NCI-H187 (cell line): ENCODE measurements around the gene GYPC.

Experiments used
- DNase-seq, 2 experiments: peaks; one replicate each; lab custom pipeline; 2025; lab: John Stamatoyannopoulos, UW

The GYPC gene

DNA sequence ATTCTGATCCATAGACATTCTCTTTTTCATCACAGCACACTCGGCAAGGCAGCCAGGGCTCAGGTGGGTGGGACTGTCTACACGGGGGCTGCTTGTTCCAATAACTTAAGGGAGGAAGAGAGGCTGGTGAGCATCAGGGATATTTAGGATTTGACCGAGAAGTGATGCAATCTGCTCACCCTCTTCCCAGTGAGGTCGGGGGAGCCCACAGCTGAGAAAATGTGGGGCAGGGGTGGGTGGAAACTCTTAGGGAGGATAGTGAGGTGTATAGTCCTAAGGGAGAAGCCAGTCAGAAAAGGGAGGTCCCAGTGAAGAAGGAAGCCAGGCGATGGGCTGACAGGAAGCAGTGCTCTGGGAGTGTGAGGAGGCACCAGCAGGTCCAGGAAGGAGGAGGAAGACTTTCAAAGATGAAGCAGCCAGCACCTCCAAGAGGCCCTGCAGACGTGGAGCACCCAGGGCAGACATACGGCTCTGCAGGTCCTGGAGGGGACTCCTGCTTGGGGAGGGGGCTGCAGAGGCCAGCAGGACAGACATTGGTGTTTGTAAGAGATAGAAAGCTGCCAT lies 76.8 kb downstream of the GYPC start:
- DNase-seq, result no peak

GRCh38 chr2:126733795-126734194 lies 77.8 kb downstream of the GYPC start:
- no peak for DNase-seq

GRCh38 chr2:126736133-126736874 lies 80.3 kb downstream of the GYPC start:
- no peak for DNase-seq

DNA sequence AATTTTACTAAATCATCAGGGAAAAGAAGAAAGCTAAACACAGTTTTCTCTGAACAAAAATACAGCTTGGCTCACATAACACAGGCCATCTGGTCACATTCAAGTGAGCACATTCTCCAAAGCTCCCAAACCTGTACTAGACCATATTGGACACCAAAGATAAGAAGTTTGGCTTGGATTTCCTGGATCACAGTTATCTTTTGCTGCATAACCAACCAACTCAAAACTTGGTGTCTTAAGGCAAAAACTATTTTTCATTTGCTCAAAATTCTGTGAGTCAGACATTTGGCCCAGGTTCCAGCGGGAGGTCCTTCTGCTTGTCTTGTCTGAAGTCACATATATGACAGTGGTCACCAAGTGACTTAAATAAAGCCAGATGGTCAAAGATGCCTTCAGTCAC lies 83.2 kb downstream of the GYPC start:
- DNase-seq, result no peak

DNA sequence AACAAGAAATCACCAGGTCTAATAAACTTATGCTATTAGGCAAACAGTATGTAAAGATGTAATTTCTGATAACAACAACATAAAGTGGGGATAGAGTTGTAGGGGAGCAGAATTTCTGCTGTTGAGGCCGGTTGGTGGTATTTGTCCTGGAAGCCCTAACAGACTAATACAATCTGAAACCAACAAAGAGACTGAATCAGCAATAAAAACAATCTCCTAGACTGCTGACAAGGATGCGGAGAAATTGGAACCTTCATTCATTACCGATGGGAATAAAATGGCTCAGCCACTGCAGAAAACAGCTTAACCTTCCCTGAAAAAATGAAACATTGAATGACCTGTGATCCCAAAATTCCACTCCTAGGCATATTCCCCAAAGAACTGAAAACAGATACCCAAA lies 88.7 kb downstream of the GYPC start:
- DNase-seq, result no peak
